ENCODE data around the gene RPUSD4. TPM values are rescaled to one million over a fixed set of nuclear protein-coding genes. Genes with fewer than 3 reads are reported as not detected.

The RPUSD4 gene
- total RNA-seq, 1 donor from 2014 or later: 58.2 TPM

GRCh38 chr11:126182787-126183445, 28.5 kb downstream of the RPUSD4 start:
- H3K27ac Mint-ChIP-seq: no peak overlapping the region
- CTCF ChIA-PET: no interaction called here
- ATAC-seq (ENCODE audit: low read depth): no peak
- TF ChIP-seq CTCF (IDR thresholded peaks at IDR 0.05): no peak
- H3K4me3 Mint-ChIP-seq: no peak overlapping the region
- H3K9me3 Mint-ChIP-seq: peaks cover 4% of the 10 kb centered on the region
- H3K27me3 Mint-ChIP-seq: no peaks in the 10 kb centered on the region
- peaks cover 2% of the 10 kb centered on the region for H3K4me1 Mint-ChIP-seq
- peaks cover 7% of the 10 kb centered on the region for H3K36me3 Mint-ChIP-seq (ENCODE audit: low read depth)
- intact Hi-C loops (cut with micrococcal nuclease): no loop called here
- no peak for DNase-seq
- POLR2A ChIA-PET: no interaction called here

GRCh38 chr11:126181939-126182730, 29.3 kb downstream of the RPUSD4 start:
- CTCF ChIA-PET: no interaction called here
- Mint-ChIP-seq H3K27ac (no peak overlapping the region), H3K4me1 (peaks cover 1% of the 10 kb centered on the region), H3K36me3 (ENCODE audit: low read depth) (peaks cover 5% of the 10 kb centered on the region), H3K27me3 (no peaks in the 10 kb centered on the region), H3K9me3 (peaks cover 4% of the 10 kb centered on the region), H3K4me3 (no peak overlapping the region)
- DNase-seq (no peak), ATAC-seq (ENCODE audit: low read depth) (no peak)
- POLR2A ChIA-PET: no interaction called here
- intact Hi-C loops (cut with micrococcal nuclease): no loop called here
- TF ChIP-seq CTCF (IDR thresholded peaks at IDR 0.05): no peak

GRCh38 chr11:126176853-126177470, 34.5 kb downstream of the RPUSD4 start:
- H3K36me3 Mint-ChIP-seq (ENCODE audit: low read depth): no peaks in the 10 kb centered on the region
- POLR2A ChIA-PET: no interaction called here
- CTCF ChIA-PET: no interaction called here

GRCh38 chr11:126175393-126175792, 36.1 kb downstream of the RPUSD4 start:
- no peak for TF ChIP-seq CTCF (IDR thresholded peaks at IDR 0.05)
- Mint-ChIP-seq H3K27me3 (peaks cover 4% of the 10 kb centered on the region), H3K27ac (no peak overlapping the region), H3K4me3 (no peak overlapping the region), H3K36me3 (ENCODE audit: low read depth) (no peaks in the 10 kb centered on the region), H3K4me1 (no peaks in the 10 kb centered on the region), H3K9me3 (no peaks in the 10 kb centered on the region)
- intact Hi-C loops (cut with micrococcal nuclease): no loop called here
- no peak for DNase-seq
- ChIA-PET POLR2A (no interaction called here), CTCF (no interaction called here)
- no peak for ATAC-seq (ENCODE audit: low read depth)

More at GRCh38 chr11:126176853-126177470, 34.5 kb downstream of the RPUSD4 start:
- H3K4me3 Mint-ChIP-seq: no peak overlapping the region
- no peak overlapping the region for H3K27ac Mint-ChIP-seq
- TF ChIP-seq CTCF (IDR thresholded peaks at IDR 0.05): no peak
- no peaks in the 10 kb centered on the region for H3K4me1 Mint-ChIP-seq
- H3K9me3 Mint-ChIP-seq: peaks cover 4% of the 10 kb centered on the region
- DNase-seq: no peak
- H3K27me3 Mint-ChIP-seq: peaks cover 4% of the 10 kb centered on the region
- ATAC-seq (ENCODE audit: low read depth): no peak
- intact Hi-C loops (cut with micrococcal nuclease): no loop called here

GRCh38 chr11:126174816-126175215, 36.6 kb downstream of the RPUSD4 start:
- POLR2A ChIA-PET: no interaction called here
- ATAC-seq (ENCODE audit: low read depth) (no peak), DNase-seq (no peak)
- H3K36me3 Mint-ChIP-seq (ENCODE audit: low read depth): no peaks in the 10 kb centered on the region
- intact Hi-C loops (cut with micrococcal nuclease): no loop called here
- no peak for TF ChIP-seq CTCF (IDR thresholded peaks at IDR 0.05)
- peaks cover 4% of the 10 kb centered on the region for H3K27me3 Mint-ChIP-seq
- CTCF ChIA-PET: no interaction called here
- no peaks in the 10 kb centered on the region for H3K9me3 Mint-ChIP-seq
- H3K4me3 Mint-ChIP-seq: no peak overlapping the region
- H3K27ac Mint-ChIP-seq: no peak overlapping the region
- H3K4me1 Mint-ChIP-seq: no peaks in the 10 kb centered on the region

All from activated B cell treated with CpG ODN at 0.5 μM for 24 hours (primary cell).